Effector memory CD4-positive, alpha-beta T cell (primary cell): ENCODE measurements around the gene TPRA1.

ENCODE experiments used
- DNase-seq, 3 donors: peaks; one replicate each; pipeline ENCODE4 v3.0.0-alpha.2; 2020
- H3K27ac ChIP-seq: 2 replicates; pipeline ENCODE4 v1.7.0; 2013; ENCODE audit warnings: mild to moderate bottlenecking, low read length, moderate library complexity; ENCODE audit not compliant: insufficient read depth, poor library complexity, severe bottlenecking
- H3K27me3 ChIP-seq: replicated peaks from 2 replicates; pipeline ENCODE4 v1.7.0; 2013; ENCODE audit warnings: mild to moderate bottlenecking, low read length; ENCODE audit not compliant: insufficient read depth, control insufficient read depth, poor library complexity, severe bottlenecking
- H3K36me3 ChIP-seq: 2 replicates; pipeline ENCODE4 v1.7.0; 2013; ENCODE audit warnings: mild to moderate bottlenecking, low read length, moderate library complexity; ENCODE audit not compliant: control insufficient read depth, insufficient read depth
- H3K4me1 ChIP-seq: 2 replicates; pipeline ENCODE4 v1.7.0; 2013; ENCODE audit warnings: low read length, mild to moderate bottlenecking; ENCODE audit not compliant: control insufficient read depth, insufficient read depth, poor library complexity, severe bottlenecking
- H3K4me3 ChIP-seq: 2 replicates; pipeline ENCODE4 v1.7.0; 2013; ENCODE audit warnings: low read length, low read depth, mild to moderate bottlenecking; ENCODE audit not compliant: insufficient read depth, poor library complexity, severe bottlenecking
- H3K9me3 ChIP-seq: 2 replicates; pipeline ENCODE4 v1.7.0; 2013; ENCODE audit warnings: mild to moderate bottlenecking, low read length, moderate library complexity; ENCODE audit not compliant: control insufficient read depth

Gene TPRA1

DNA sequence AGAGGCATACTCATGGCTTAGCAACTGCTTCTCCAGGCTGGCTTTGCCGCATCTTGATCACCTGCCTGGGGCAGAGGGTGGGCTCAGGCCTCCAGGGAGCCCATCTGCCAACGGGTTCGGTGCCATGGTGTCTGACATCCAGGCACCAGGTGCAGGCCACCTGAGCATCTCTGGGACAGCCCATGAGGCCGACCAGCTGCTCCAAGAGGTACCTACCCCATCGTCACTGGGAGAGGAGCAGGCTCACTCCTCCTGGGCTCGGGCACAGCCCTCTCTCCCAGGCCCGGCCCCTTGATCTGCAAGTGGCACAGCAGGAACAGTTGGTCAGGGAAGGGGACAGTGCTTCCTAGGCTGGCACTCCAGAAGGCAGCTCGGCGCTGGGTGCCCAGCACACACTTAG lies 21.9 kb downstream of the TPRA1 start:
- DNase-seq = no peak
- Histone ChIP-seq H3K36me3 (peaks cover 4% of the 10 kb centered on the region), H3K27ac (no peak overlapping the region), H3K4me3 (no peak overlapping the region), H3K9me3 (no peaks in the 10 kb centered on the region), H3K4me1 (no peaks in the 10 kb centered on the region), H3K27me3 (no peaks in the 10 kb centered on the region)

DNA sequence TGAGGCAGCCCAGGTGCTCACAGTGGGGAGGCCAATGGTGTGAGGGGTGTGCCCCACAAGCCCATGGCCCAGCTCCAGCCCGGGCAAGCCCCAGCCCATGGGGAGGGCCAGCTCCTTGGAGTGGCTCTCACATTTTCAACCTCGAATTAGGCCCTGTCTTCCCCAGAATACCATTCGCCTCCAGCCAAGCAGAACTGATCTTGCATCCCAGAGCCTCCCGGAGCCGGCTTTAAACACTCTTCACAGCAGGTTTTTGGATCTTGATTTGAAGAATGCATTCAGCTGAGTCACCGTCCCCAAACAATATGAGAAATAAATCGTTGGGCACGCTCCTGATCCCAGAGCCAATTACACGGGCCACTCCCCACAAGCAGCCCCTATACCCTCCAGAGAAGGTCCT lies 23.7 kb downstream of the TPRA1 start:
- Histone ChIP-seq H3K4me1 (no peaks in the 10 kb centered on the region), H3K36me3 (no peaks in the 10 kb centered on the region), H3K9me3 (no peaks in the 10 kb centered on the region), H3K4me3 (no peak overlapping the region), H3K27me3 (no peaks in the 10 kb centered on the region), H3K27ac (no peak overlapping the region)
- no peak for DNase-seq

DNA sequence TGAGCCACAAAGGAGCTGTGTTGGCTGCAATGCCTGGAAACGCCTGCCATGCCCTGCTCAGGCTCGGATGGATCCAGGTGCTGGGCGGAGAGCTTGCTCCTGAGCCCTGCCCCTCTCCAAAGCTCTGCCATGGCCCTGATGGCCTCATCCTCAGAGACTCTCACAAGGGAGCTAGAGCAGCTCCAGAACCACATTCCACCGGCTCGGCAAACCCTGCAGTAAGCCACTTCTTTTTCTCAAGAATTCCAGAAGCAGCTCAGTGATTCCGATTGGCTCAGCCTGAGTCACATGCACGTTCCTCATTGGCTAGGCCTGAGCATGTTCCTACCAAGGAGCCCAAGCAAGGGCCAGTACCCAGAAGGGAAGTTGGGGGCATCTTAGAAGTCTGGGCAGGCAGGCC lies 24.8 kb downstream of the TPRA1 start:
- Histone ChIP-seq H3K4me3 (no peak overlapping the region), H3K27me3 (no peaks in the 10 kb centered on the region), H3K9me3 (no peaks in the 10 kb centered on the region), H3K36me3 (no peaks in the 10 kb centered on the region), H3K27ac (no peak overlapping the region), H3K4me1 (no peaks in the 10 kb centered on the region)
- no peak for DNase-seq

DNA sequence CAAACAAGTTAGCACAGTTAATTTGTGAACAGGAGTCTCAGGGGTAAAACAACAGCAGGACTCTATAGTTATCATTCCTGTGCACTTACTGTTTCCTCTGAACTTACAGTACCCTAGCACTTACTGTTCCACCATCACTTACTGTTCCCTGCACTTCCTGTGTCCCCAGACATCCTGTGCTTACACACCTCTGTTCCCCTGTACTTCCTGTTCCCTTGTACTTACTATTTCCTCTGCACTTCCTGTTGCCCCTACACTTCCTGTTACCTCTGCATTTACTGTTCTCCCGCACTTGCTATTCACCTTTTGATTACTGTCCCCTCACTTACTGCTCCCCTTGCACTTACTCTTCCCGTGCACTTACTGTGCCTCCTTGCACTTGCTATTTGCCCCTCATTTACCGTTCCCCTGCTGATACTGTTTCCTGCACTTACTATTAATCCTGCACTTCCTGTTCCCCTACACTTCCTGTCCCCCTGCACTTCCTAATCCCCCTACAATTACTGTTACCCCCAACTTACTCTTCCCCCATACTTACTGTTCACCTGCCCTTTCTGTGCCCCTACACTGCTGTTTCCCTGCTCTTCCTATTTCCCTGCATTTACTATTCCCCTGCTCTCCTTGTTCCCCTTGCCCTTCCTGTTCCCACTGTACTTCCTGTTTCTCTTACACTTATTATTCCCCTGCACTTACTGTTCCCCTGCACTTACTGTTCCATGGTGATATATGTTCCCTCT lies 30.3 kb downstream of the TPRA1 start:
- Histone ChIP-seq H3K36me3 (no peaks in the 10 kb centered on the region), H3K4me1 (no peaks in the 10 kb centered on the region), H3K9me3 (peaks cover 5% of the 10 kb centered on the region), H3K27ac (no peak overlapping the region), H3K27me3 (no peaks in the 10 kb centered on the region), H3K4me3 (no peak overlapping the region)
- DNase-seq = no peak

DNA sequence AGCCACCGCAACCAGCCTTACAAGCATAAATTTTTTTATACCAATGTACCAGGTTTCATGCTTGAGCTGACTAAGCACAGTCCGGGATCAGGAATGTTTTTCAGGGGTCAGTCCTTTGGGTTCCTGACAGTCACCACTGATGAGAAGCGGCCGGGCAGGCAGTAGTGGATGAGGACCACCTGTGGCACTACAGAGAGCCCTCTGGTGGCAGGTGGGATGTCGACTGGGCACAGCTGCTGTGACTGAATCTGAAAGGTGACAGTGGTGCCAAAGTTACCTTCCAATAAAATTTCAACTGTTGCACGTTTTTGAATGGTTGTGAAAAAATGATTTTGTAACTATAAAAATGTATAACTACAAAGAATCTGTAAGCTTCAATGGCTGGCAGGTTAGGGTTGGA lies 34.0 kb downstream of the TPRA1 start:
- Histone ChIP-seq H3K4me1 (no peaks in the 10 kb centered on the region), H3K36me3 (no peaks in the 10 kb centered on the region), H3K27me3 (peaks cover 3% of the 10 kb centered on the region), H3K9me3 (peaks cover 5% of the 10 kb centered on the region), H3K4me3 (no peak overlapping the region), H3K27ac (no peak overlapping the region)
- no peak for DNase-seq

DNA sequence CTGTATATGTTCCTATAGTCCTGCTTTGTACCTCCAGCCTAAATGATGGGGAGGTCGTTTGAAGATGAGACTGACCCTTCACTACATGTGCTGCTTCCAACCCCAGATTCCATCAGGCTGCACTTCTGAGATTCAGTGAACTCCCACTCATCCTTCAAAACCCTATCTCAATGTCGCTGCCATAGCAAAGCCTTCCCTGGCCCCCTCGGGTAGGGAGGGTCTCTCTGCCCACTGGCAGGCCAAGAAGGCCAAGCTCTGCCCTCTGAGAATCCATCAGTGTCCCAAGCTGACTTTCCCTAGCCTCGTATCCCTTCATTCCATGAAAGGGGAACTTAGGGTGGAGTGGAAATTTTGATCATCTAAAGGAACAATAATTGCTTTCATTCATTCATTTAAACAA lies 35.4 kb downstream of the TPRA1 start:
- Histone ChIP-seq H3K9me3 (peaks cover 5% of the 10 kb centered on the region), H3K4me1 (no peaks in the 10 kb centered on the region), H3K36me3 (no peaks in the 10 kb centered on the region), H3K27me3 (peaks cover 3% of the 10 kb centered on the region), H3K4me3 (no peak overlapping the region), H3K27ac (no peak overlapping the region)
- no peak for DNase-seq

DNA sequence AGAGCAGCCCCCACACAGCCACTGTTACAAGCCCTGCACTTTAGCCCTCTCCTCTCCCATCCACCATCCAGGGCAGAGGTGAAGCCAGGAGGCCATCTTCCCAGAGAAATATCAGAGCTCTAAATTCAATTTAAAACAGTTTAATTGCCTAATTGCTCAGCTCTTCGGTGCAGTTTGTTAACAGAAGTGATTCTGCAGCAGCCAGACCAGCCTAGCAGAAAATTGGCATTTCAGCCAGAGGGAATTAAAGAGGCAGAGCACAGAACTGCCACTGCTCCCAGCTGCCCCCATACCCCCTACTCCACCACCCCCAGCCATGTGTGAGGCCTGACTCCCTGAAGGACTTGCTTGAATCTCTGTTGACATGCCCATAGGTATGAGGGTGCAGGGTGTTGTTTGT lies 38.5 kb downstream of the TPRA1 start:
- DNase-seq = no peak
- Histone ChIP-seq H3K9me3 (no peaks in the 10 kb centered on the region), H3K4me3 (no peak overlapping the region), H3K4me1 (no peaks in the 10 kb centered on the region), H3K27ac (no peak overlapping the region), H3K36me3 (no peaks in the 10 kb centered on the region), H3K27me3 (peaks cover 3% of the 10 kb centered on the region)

DNA sequence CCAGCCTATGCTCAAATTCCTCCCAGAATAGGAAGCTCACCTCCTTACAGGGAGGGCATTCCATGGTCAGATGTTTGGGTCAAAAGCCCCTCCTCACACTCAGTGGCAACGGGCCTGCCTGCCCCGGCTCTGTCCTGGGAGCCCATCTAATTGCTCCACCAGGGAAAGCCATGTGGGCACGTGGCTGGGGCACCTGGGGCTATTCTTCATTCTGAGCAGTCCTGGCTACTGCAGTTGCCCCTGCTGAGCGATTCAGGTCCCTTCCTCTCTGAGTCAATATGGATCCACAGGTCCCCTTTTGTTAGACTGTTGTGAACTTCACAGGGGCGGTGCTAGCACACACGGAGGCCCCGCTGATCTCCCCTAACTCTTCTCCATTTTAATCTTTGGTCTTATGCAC lies 39.4 kb downstream of the TPRA1 start:
- H3K27ac ChIP-seq = no peak overlapping the region
- H3K4me1 ChIP-seq = no peaks in the 10 kb centered on the region
- H3K27me3 ChIP-seq = peaks cover 3% of the 10 kb centered on the region
- no peaks in the 10 kb centered on the region for H3K9me3 ChIP-seq
- H3K36me3 ChIP-seq = no peaks in the 10 kb centered on the region
- no peak overlapping the region for H3K4me3 ChIP-seq
- no peak for DNase-seq

DNA sequence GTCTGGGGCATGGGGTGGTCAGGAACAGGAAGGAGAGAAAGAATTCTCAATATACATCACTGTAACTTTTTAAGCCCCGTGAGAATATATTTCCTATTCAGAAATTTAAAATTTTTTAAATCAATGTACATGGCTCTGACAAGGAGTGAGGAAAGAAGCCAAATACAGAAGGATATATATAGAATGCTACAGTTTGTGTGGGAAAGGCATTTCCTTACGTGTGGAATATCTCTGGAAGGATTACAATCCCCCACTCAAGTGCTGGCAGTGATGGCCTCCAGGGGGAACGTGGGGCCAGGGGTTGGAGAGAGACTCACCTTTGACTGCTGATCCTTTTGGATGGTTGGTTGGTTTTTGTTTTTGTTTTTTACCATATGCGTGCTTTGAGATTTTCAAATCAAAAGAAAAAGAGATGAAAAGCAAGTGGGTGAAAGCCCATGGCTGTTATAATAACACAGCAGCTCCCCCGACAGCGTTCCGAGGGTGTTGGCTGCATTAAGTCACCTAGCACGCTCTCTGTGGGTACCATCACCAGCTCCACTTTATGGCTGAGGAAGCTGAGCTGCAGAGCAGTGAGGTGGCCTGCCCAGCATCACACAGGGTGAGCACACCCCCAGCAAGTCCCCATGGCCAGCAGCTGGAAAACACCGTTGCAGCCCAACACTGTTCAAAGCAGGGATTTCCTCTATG lies 39.9 kb downstream of the TPRA1 start:
- H3K36me3 ChIP-seq = no peaks in the 10 kb centered on the region
- H3K4me1 ChIP-seq = no peaks in the 10 kb centered on the region
- DNase-seq = no peak
- no peak overlapping the region for H3K4me3 ChIP-seq
- H3K27ac ChIP-seq = no peak overlapping the region
- no peaks in the 10 kb centered on the region for H3K9me3 ChIP-seq
- H3K27me3 ChIP-seq = peaks cover 3% of the 10 kb centered on the region

DNA sequence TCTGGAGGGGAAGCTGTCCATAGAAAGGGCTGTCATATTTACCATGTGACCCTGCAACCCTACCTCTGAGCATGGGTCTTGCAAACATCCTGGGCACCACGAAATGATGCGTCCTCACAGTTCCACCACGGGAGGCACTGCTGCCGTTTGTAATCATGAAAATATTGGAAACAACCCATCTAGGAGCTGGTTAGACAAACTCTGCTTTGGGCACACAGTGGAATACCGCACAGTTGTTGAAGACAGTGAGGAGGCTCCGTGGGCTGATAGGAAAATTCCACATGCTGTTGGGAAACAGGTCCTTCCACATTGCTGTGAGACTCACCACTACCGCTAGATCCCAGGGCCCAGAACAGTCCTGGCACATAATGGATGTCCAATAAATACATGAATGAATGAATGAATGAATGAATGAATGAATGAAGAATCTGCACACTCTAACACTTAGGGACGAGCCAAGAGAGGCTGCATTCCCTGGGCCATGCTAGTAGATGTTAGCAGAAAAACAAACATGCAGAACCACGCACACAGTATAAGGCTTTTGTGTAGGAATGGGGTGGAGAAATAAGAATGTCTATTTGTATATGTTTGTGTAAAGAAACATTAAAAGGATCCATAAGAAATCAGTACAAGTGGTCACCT lies 40.6 kb downstream of the TPRA1 start:
- no peak for DNase-seq
- H3K27me3 ChIP-seq = peaks cover 3% of the 10 kb centered on the region
- no peak overlapping the region for H3K27ac ChIP-seq
- H3K4me1 ChIP-seq = no peaks in the 10 kb centered on the region
- H3K9me3 ChIP-seq = no peaks in the 10 kb centered on the region
- no peak overlapping the region for H3K4me3 ChIP-seq
- H3K36me3 ChIP-seq = no peaks in the 10 kb centered on the region
